H9 (cell line): Measurements from ENCODE around the gene STK32B. TPM values are rescaled to one million over a fixed set of nuclear protein-coding genes. Genes with fewer than 3 reads are reported as not detected.
A peak's percentile ranks its signal among the peaks of the same experiment; 100 is the strongest.
"Not testable (repeated sequence)": the region's sequence is repeated elsewhere in the genome, so short reads cannot be mapped to it uniquely, and the experiment has no call there.

ENCODE experiments used
- DNase-seq: peaks from one replicate; pipeline ENCODE4 v3.0.0-alpha.2; 2017
- H2AFZ ChIP-seq: one replicate; pipeline ENCODE4 v1.6.1; 2013; ENCODE audit warnings: mild to moderate bottlenecking, low read length, control low read depth, moderate library complexity
- H2AK5ac ChIP-seq: 2 replicates; pipeline ENCODE4 v1.6.1; 2013; ENCODE audit warnings: low read length, control low read depth, mixed read lengths; ENCODE audit not compliant: insufficient read length
- H2BK120ac ChIP-seq: one replicate; pipeline ENCODE4 v1.6.1; 2013; ENCODE audit warnings: low read depth, mild to moderate bottlenecking, low read length, control low read depth, inconsistent platforms; ENCODE audit not compliant: poor library complexity, severe bottlenecking
- H2BK12ac ChIP-seq: 2 replicates; pipeline ENCODE4 v1.6.1; 2013; ENCODE audit warnings: low read length, control low read depth, mixed read lengths, low read depth; ENCODE audit not compliant: insufficient read length
- H2BK15ac ChIP-seq: 2 replicates; pipeline ENCODE4 v1.6.1; 2013; ENCODE audit warnings: low read depth, low read length, control low read depth
- H2BK20ac ChIP-seq: one replicate; pipeline ENCODE4 v1.6.1; 2013; ENCODE audit warnings: low read depth, mild to moderate bottlenecking, low read length, control low read depth, inconsistent platforms; ENCODE audit not compliant: poor library complexity, severe bottlenecking
- H2BK5ac ChIP-seq: 2 replicates; pipeline ENCODE4 v1.6.1; 2013; ENCODE audit warnings: low read length, control low read depth, mixed read lengths; ENCODE audit not compliant: insufficient read length
- H3K14ac ChIP-seq: 2 replicates; pipeline ENCODE4 v1.6.1; 2013; ENCODE audit warnings: low read length, control low read depth; ENCODE audit not compliant: insufficient read depth
- H3K18ac ChIP-seq: 2 replicates; pipeline ENCODE4 v1.6.1; 2013; ENCODE audit warnings: low read depth, mild to moderate bottlenecking, mixed read lengths, low read length, control low read depth; ENCODE audit not compliant: insufficient read length
- H3K23ac ChIP-seq: 2 replicates; pipeline ENCODE4 v1.6.1; 2013; ENCODE audit warnings: low read length, control low read depth, mixed read lengths, low read depth; ENCODE audit not compliant: insufficient read length
- H3K23me2 ChIP-seq: 2 replicates; pipeline ENCODE4 v1.6.1; 2013; ENCODE audit warnings: low read depth, mild to moderate bottlenecking, mixed read lengths, low read length, control low read depth; ENCODE audit not compliant: insufficient read length, poor library complexity, severe bottlenecking
- H3K27ac ChIP-seq: 2 replicates; pipeline ENCODE4 v1.5.1; 2013; ENCODE audit warnings: low read length, control low read depth, mixed read lengths, low read depth; ENCODE audit not compliant: insufficient read length
- H3K27me3 ChIP-seq: 2 replicates; pipeline ENCODE4 v1.6.1; 2013; ENCODE audit warnings: low read length, control low read depth, inconsistent platforms; ENCODE audit not compliant: insufficient read depth
- H3K4ac ChIP-seq: 2 replicates; pipeline ENCODE4 v1.6.1; 2013; ENCODE audit warnings: low read depth, mild to moderate bottlenecking, control low read depth, inconsistent platforms, low read length, moderate library complexity
- H3K4me1 ChIP-seq: 2 replicates; pipeline ENCODE4 v1.6.1; 2013; ENCODE audit warnings: low read length, control low read depth, inconsistent platforms; ENCODE audit not compliant: insufficient read depth
- H3K4me2 ChIP-seq: 2 replicates; pipeline ENCODE4 v1.6.1; 2013; ENCODE audit warnings: low read length, control low read depth, mixed read lengths; ENCODE audit not compliant: insufficient read length, insufficient read depth
- H3K56ac ChIP-seq: 2 replicates; pipeline ENCODE4 v1.6.1; 2013; ENCODE audit warnings: low read depth, mild to moderate bottlenecking, mixed read lengths, low read length, control low read depth; ENCODE audit not compliant: insufficient read length
- H3K79me1 ChIP-seq: 2 replicates; pipeline ENCODE4 v1.6.1; 2013; ENCODE audit warnings: low read depth, mild to moderate bottlenecking, moderate library complexity, low read length, control low read depth, inconsistent platforms; ENCODE audit not compliant: insufficient read depth, poor library complexity, severe bottlenecking
- H3K79me2 ChIP-seq: 2 replicates; pipeline ENCODE4 v1.6.1; 2013; ENCODE audit warnings: low read length, control low read depth, inconsistent platforms; ENCODE audit not compliant: insufficient read depth
- H3K9ac ChIP-seq: 2 replicates; pipeline ENCODE4 v1.6.1; 2013; ENCODE audit warnings: low read length, control low read depth, mixed read lengths; ENCODE audit not compliant: insufficient read length; ENCODE audit errors: extremely low read depth
- H3K9me3 ChIP-seq: one replicate; pipeline ENCODE4 v1.6.1; 2013; ENCODE audit warnings: low read depth, low read length, inconsistent platforms; ENCODE audit not compliant: control insufficient read depth
- H3T11ph ChIP-seq: one replicate; pipeline ENCODE4 v1.6.1; 2013; ENCODE audit warnings: mild to moderate bottlenecking, low read length, control low read depth, inconsistent platforms
- H4K20me1 ChIP-seq: one replicate; pipeline ENCODE4 v1.6.1; 2013; ENCODE audit not compliant: control insufficient read depth, insufficient read length, insufficient read depth
- H4K5ac ChIP-seq: 2 replicates; pipeline ENCODE4 v1.6.1; 2013; ENCODE audit warnings: low read depth, mild to moderate bottlenecking, mixed read lengths, low read length, control low read depth; ENCODE audit not compliant: insufficient read length
- H4K8ac ChIP-seq: replicated peaks from 2 replicates; pipeline ENCODE4 v1.6.1; 2013; ENCODE audit warnings: low read length, control low read depth, mixed read lengths, low read depth; ENCODE audit not compliant: insufficient read length
- H4K91ac ChIP-seq: 2 replicates; pipeline ENCODE4 v1.6.1; 2013; ENCODE audit warnings: low read depth, mild to moderate bottlenecking, moderate library complexity, mixed read lengths, low read length, control low read depth; ENCODE audit not compliant: insufficient read length
- H3K27ac Mint-ChIP-seq, 3 experiments: 2 replicates in 2 of 3; 3 replicates in 1 of 3; pipeline ENCODE4 v1.8.0; 2020 to 2021; ENCODE audit warnings: mixed read lengths in 3 of 3, mild to moderate bottlenecking in 1 of 3, moderate library complexity in 1 of 3
- H3K27me3 Mint-ChIP-seq: 2 replicates; pipeline ENCODE4 v1.8.0; 2021; ENCODE audit warnings: low read depth, mild to moderate bottlenecking, moderate library complexity, mixed read lengths
- H3K36me3 Mint-ChIP-seq, 3 experiments: 2 replicates in 2 of 3; 3 replicates in 1 of 3; pipeline ENCODE4 v1.8.0; 2020 to 2021; ENCODE audit warnings: low read depth in 3 of 3, mixed read lengths in 3 of 3; ENCODE audit not compliant: insufficient read depth in 1 of 3
- H3K4me1 Mint-ChIP-seq, 2 experiments: 2 replicates each; pipeline ENCODE4 v1.8.0; 2020; ENCODE audit warnings: mixed read lengths in 2 of 2
- H3K4me3 Mint-ChIP-seq, 2 experiments: 2 replicates in 1 of 2; 3 replicates in 1 of 2; pipeline ENCODE4 v1.8.0; 2020 to 2021; ENCODE audit warnings: mild to moderate bottlenecking in 2 of 2, mixed read lengths in 2 of 2, moderate library complexity in 1 of 2
- H3K9me3 Mint-ChIP-seq, 2 experiments: 2 replicates in 1 of 2; 3 replicates in 1 of 2; pipeline ENCODE4 v1.8.0; 2020; ENCODE audit warnings: mild to moderate bottlenecking in 2 of 2, mixed read lengths in 2 of 2, moderate library complexity in 1 of 2
- CTCF ChIP-seq: fragments of 200-600 bp; sonication (generic); conservative IDR thresholded peaks from 3 replicates; pipeline ENCODE4 v1.8.0; 2021; ENCODE audit warnings: antibody characterized with exemption, mild to moderate bottlenecking
- WGBS: extraction: QIAGEN DNeasy Blood & Tissue Kit; methylation state at CpG from one replicate; pipeline ENCODE4 v1.1.7; 2013; ENCODE audit warnings: missing lambda C conversion rate, low lambda C conversion rate, mixed read lengths; ENCODE audit not compliant: insufficient read length; ENCODE audit errors: extremely low coverage; 5-methylcytosine and 5-hydroxymethylcytosine counted together
- total RNA-seq: library from RNA; stranded (reverse); gene quantifications from 2 replicates; pipeline ENCODE4 v1.2.1, GENCODE V29; 2021

Gene STK32B
- total RNA-seq, 1 experiment from 2014 or later: 1.0 TPM

- TF ChIP-seq CTCF: no peak
- Mint-ChIP-seq H3K27ac (peak overlapping the region in 1 of 3 experiments; percentile 49; a peak in 1 of 7 replicates), H3K4me1 (peaks cover 14 to 17% of the 10 kb centered on the region in 2 experiments), H3K4me3 (no peak overlapping the region), H3K27me3 (peaks cover 12% of the 10 kb centered on the region), H3K36me3 (peaks cover 0 to 9% (median 0%) of the 10 kb centered on the region in 3 experiments; a peak in 2 of 7 replicates), H3K9me3 (peaks cover 3 to 8% of the 10 kb centered on the region in 2 experiments; a peak in 3 of 5 replicates)
- Histone ChIP-seq H3K18ac (no peak overlapping the region), H4K8ac (no peak overlapping the region), H2BK20ac (no peak overlapping the region), H4K5ac (no peak overlapping the region), H3K9ac (no peak overlapping the region), H3K23ac (no peak overlapping the region), H2BK15ac (no peak overlapping the region), H2BK120ac (no peak overlapping the region), H3T11ph (no peak overlapping the region), H3K9me3 (no peaks in the 10 kb centered on the region), H3K4me1 (no peaks in the 10 kb centered on the region), H3K4ac (no peak overlapping the region), H3K23me2 (no peaks in the 10 kb centered on the region), H3K4me2 (no peak overlapping the region), H2BK5ac (no peak overlapping the region), H3K79me1 (no peaks in the 10 kb centered on the region), H2AK5ac (no peak overlapping the region), H2AFZ (no peak overlapping the region), H3K79me2 (no peaks in the 10 kb centered on the region), H4K20me1 (peaks cover 2% of the 10 kb centered on the region), H3K27me3 (no peaks in the 10 kb centered on the region), H4K91ac (no peak overlapping the region), H3K56ac (no peak overlapping the region), H3K27ac (no peak overlapping the region), H3K14ac (no peak overlapping the region), H2BK12ac (no peak overlapping the region)
- DNase-seq: peak; percentile 3
- WGBS: no CpG with 5 or more reads among the region's 5 CpGs
Measured at GRCh38 chr4:5168891-5169290, 117.6 kb downstream of the STK32B start.

GRCh38 chr4:5175836-5176235 is 124.6 kb downstream of the STK32B start:
- H3K27ac ChIP-seq, H3T11ph ChIP-seq, H2AFZ ChIP-seq, H2BK20ac ChIP-seq, H4K8ac ChIP-seq, H3K14ac ChIP-seq, H3K23me2 ChIP-seq, H2AK5ac ChIP-seq, H3K9ac ChIP-seq, H4K20me1 ChIP-seq, H3K23ac ChIP-seq, H4K91ac ChIP-seq, H3K4me3 Mint-ChIP-seq, H3K4ac ChIP-seq, H2BK15ac ChIP-seq, H2BK120ac ChIP-seq, H3K4me2 ChIP-seq, H3K27me3 ChIP-seq, H3K18ac ChIP-seq, H2BK12ac ChIP-seq, H3K4me1 Mint-ChIP-seq, H4K5ac ChIP-seq, H2BK5ac ChIP-seq, H3K27ac Mint-ChIP-seq, H3K56ac ChIP-seq, H3K4me1 ChIP-seq, H3K79me2 ChIP-seq, H3K79me1 ChIP-seq: not testable (repeated sequence)
- H3K9me3 ChIP-seq: peaks cover 13% of the 10 kb centered on the region
- Mint-ChIP-seq H3K9me3 (peaks cover 30 to 37% of the 10 kb centered on the region in 2 experiments), H3K27me3 (peaks cover 17% of the 10 kb centered on the region), H3K36me3 (peaks cover 8 to 35% (median 18%) of the 10 kb centered on the region in 3 experiments)
- no CpG with 5 or more reads among the region's 11 CpGs for WGBS
- peak; percentile 8 for DNase-seq
